WTC11 (cell line): ENCODE results near the gene ABCG1. TPM values are rescaled to one million over a fixed set of nuclear protein-coding genes. Genes with fewer than 3 reads are reported as not detected.

Experiments used
- ATAC-seq: fragments of 200-7000 bp; cut with Tn5 transposase; 2 replicates; pipeline ENCODE4 v1.10.0; 2021; ENCODE audit warnings: mild to moderate bottlenecking, moderate library complexity
- CTCF ChIA-PET: fragments of 300-600 bp; sonication (Branson Sonifier 250); formaldehyde crosslinking; loops from one replicate; lab custom pipeline; 2021; ENCODE audit warnings: antibody characterized with exemption; lab: Charles Lee
- POLR2A ChIA-PET: fragments of 350-600 bp; sonication (Branson Sonifier 250); formaldehyde crosslinking; loops from one replicate; lab custom pipeline; 2021; ENCODE audit warnings: antibody characterized with exemption; lab: Charles Lee
- DNase-seq: peaks from one replicate; pipeline ENCODE4 v3.0.0; 2021; ENCODE audit warnings: low spot score
- H3K27ac Mint-ChIP-seq: 2 replicates; pipeline ENCODE4 v1.8.0; 2021; ENCODE audit warnings: mixed read lengths
- H3K27me3 Mint-ChIP-seq: 2 replicates; pipeline ENCODE4 v1.8.0; 2021; ENCODE audit warnings: low read depth, mild to moderate bottlenecking, moderate library complexity, mixed read lengths
- H3K36me3 Mint-ChIP-seq: 2 replicates; pipeline ENCODE4 v1.8.0; 2021; ENCODE audit warnings: mixed read lengths
- H3K4me1 Mint-ChIP-seq: 2 replicates; pipeline ENCODE4 v1.8.0; 2022; ENCODE audit warnings: mixed read lengths
- H3K4me3 Mint-ChIP-seq: 2 replicates; pipeline ENCODE4 v1.8.0; 2021; ENCODE audit warnings: mild to moderate bottlenecking, moderate library complexity, mixed read lengths
- H3K9me3 Mint-ChIP-seq: 2 replicates; pipeline ENCODE4 v1.8.0; 2021; ENCODE audit warnings: mixed read lengths
- ESRRA ChIP-seq: sonication (generic); formaldehyde crosslinking; IDR thresholded peaks from 2 replicates; pipeline ENCODE4 v1.8.1; 2022; ENCODE audit warnings: mild to moderate bottlenecking, missing genetic modification reagents, borderline replicate concordance
- FOXK1 ChIP-seq: sonication (generic); formaldehyde crosslinking; IDR thresholded peaks from 2 replicates; pipeline ENCODE4 v1.8.0; 2022; ENCODE audit warnings: mild to moderate bottlenecking, moderate library complexity, missing genetic modification reagents
- NR3C1 ChIP-seq: sonication (generic); formaldehyde crosslinking; conservative IDR thresholded peaks from 2 replicates; pipeline ENCODE4 v1.8.1; 2023; ENCODE audit warnings: low read depth, mild to moderate bottlenecking, missing genetic modification reagents
- PRRX2 ChIP-seq: fragments of 250-450 bp; sonication (Bioruptor Pico); IDR thresholded peaks from 2 replicates; pipeline ENCODE4 v1.8.0; 2021; ENCODE audit warnings: mild to moderate bottlenecking
- TEAD4 ChIP-seq: sonication (generic); formaldehyde crosslinking; IDR thresholded peaks from 2 replicates; pipeline ENCODE4 v1.8.0; 2022; ENCODE audit warnings: mild to moderate bottlenecking, missing genetic modification reagents
- ZBTB21 ChIP-seq: sonication (generic); formaldehyde crosslinking; IDR thresholded peaks from 2 replicates; pipeline ENCODE4 v1.8.1; 2023; ENCODE audit warnings: mild to moderate bottlenecking, missing genetic modification reagents, borderline replicate concordance
- ZNF121 ChIP-seq: sonication (generic); formaldehyde crosslinking; IDR thresholded peaks from 2 replicates; pipeline ENCODE4 v1.8.0; 2023; ENCODE audit warnings: missing genetic modification reagents
- ZNF232 ChIP-seq: sonication (generic); formaldehyde crosslinking; IDR thresholded peaks from 2 replicates; pipeline ENCODE4 v1.8.0; 2022; ENCODE audit warnings: mild to moderate bottlenecking, missing genetic modification reagents
- ZNF396 ChIP-seq: fragments of 250-450 bp; sonication (Bioruptor Pico); IDR thresholded peaks from 2 replicates; pipeline ENCODE4 v1.8.0; 2021; ENCODE audit warnings: mild to moderate bottlenecking, moderate library complexity, borderline replicate concordance
- ZNF423 ChIP-seq: fragments of 250-450 bp; sonication (Bioruptor Pico); IDR thresholded peaks from 2 replicates; pipeline ENCODE4 v2.1.2; 2022; ENCODE audit warnings: mild to moderate bottlenecking, moderate library complexity
- ZNF671 ChIP-seq: fragments of 250-450 bp; sonication (Bioruptor Pico); IDR thresholded peaks from 2 replicates; pipeline ENCODE4 v1.8.0; 2021; ENCODE audit warnings: mild to moderate bottlenecking
- total RNA-seq: library from RNA; stranded (reverse); gene quantifications from 3 replicates; pipeline ENCODE4 v1.2.3, GENCODE V29; 2021
- TF ChIP-seq, protein P1 (sequence below): sonication (generic); formaldehyde crosslinking; IDR thresholded peaks from 2 replicates; pipeline ENCODE4 v1.8.0; 2022; ENCODE audit warnings: mild to moderate bottlenecking, missing genetic modification reagents
- TF ChIP-seq, protein P2 (sequence below): sonication (generic); formaldehyde crosslinking; IDR thresholded peaks from 2 replicates; pipeline ENCODE4 v1.8.1; 2022; ENCODE audit warnings: missing genetic modification reagents, borderline replicate concordance
- TF ChIP-seq, protein P3 (sequence below): fragments of 250-450 bp; sonication (Bioruptor Pico); conservative IDR thresholded peaks from 2 replicates; pipeline ENCODE4 v1.9.0; 2021; ENCODE audit warnings: mild to moderate bottlenecking
- TF ChIP-seq, protein P4 (sequence below): fragments of 250-450 bp; sonication (Bioruptor Pico); IDR thresholded peaks from 2 replicates; pipeline ENCODE4 v1.9.0; 2021; ENCODE audit warnings: moderate library complexity, mild to moderate bottlenecking, inconsistent platforms, borderline replicate concordance
- TF ChIP-seq, protein P5 (sequence below): fragments of 200-600 bp; IDR thresholded peaks from 2 replicates; pipeline ENCODE4 v1.8.0; 2022; ENCODE audit warnings: antibody characterized with exemption
- TF ChIP-seq, protein P6 (sequence below): sonication (generic); formaldehyde crosslinking; IDR thresholded peaks from 2 replicates; pipeline ENCODE4 v1.8.1; 2022; ENCODE audit warnings: low read depth, mild to moderate bottlenecking, moderate library complexity, missing genetic modification reagents, borderline replicate concordance
- TF ChIP-seq, protein P7 (sequence below): sonication (generic); formaldehyde crosslinking; IDR thresholded peaks from 2 replicates; pipeline ENCODE4 v1.8.1; 2022; ENCODE audit warnings: mild to moderate bottlenecking, missing genetic modification reagents, moderate library complexity, borderline replicate concordance
- TF ChIP-seq, protein P8 (sequence below): sonication (generic); formaldehyde crosslinking; IDR thresholded peaks from 2 replicates; pipeline ENCODE4 v1.8.1; 2023; ENCODE audit warnings: mild to moderate bottlenecking, missing genetic modification reagents

Gene ABCG1
- total RNA-seq, 1 experiment from 2014 or later: 4.0 TPM

DNA sequence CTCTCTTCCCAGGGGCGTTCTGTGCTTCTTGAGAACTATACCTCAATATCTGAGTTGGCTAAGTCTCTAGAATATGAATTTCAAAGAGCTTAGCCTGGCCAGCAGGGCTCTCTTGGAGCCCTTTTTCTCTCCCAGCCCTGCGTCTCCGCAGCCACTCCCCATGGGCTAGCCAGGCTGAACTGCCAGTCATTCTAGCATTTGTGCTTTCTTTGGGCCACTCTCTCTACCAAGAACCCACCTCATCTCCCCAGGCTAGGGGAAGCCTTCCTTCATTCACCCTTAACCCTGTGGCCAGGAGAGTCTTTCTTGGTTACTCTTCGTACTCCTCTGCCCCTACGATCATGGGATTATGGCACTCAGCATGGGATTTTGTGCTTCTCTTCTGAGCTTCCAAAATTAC is 18.2 kb downstream of the ABCG1 start:
- H3K36me3 Mint-ChIP-seq: no peaks in the 10 kb centered on the region
- no peak overlapping the region for H3K4me3 Mint-ChIP-seq
- POLR2A ChIA-PET: no interaction called here
- no peak for TF ChIP-seq TEAD4
- TF ChIP-seq, protein P1, sequence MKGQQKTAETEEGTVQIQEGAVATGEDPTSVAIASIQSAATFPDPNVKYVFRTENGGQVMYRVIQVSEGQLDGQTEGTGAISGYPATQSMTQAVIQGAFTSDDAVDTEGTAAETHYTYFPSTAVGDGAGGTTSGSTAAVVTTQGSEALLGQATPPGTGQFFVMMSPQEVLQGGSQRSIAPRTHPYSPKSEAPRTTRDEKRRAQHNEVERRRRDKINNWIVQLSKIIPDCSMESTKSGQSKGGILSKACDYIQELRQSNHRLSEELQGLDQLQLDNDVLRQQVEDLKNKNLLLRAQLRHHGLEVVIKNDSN (CRISPR knock-in tag): no peak
- TF ChIP-seq ZNF232 (CRISPR knock-in tag): no peak
- TF ChIP-seq ZNF396 (CRISPR knock-in tag): no peak
- no peak for TF ChIP-seq PRRX2 (CRISPR knock-in tag)
- TF ChIP-seq ESRRA: no peak
- TF ChIP-seq FOXK1: no peak
- TF ChIP-seq, protein P2, sequence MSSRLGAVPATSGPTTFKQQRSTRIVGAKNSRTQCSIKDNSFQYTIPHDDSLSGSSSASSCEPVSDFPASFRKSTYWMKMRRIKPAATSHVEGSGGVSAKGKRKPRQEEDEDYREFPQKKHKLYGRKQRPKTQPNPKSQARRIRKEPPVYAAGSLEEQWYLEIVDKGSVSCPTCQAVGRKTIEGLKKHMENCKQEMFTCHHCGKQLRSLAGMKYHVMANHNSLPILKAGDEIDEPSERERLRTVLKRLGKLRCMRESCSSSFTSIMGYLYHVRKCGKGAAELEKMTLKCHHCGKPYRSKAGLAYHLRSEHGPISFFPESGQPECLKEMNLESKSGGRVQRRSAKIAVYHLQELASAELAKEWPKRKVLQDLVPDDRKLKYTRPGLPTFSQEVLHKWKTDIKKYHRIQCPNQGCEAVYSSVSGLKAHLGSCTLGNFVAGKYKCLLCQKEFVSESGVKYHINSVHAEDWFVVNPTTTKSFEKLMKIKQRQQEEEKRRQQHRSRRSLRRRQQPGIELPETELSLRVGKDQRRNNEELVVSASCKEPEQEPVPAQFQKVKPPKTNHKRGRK (CRISPR knock-in tag): no peak
- TF ChIP-seq, all 79 proteins: peak for 0
- ATAC-seq: no peak
- Mint-ChIP-seq H3K9me3 (no peaks in the 10 kb centered on the region), H3K4me1 (peaks cover 36% of the 10 kb centered on the region), H3K27ac (no peak overlapping the region), H3K27me3 (peaks cover 35% of the 10 kb centered on the region)
- CTCF ChIA-PET: interaction anchor here (0.6 to 1.4 kb wide), 3 partner anchors 18 to 73 kb away, joined by 4 to 8 read pairs (median 8); partner anchors contain the start of gene ABCG1
- no peak for DNase-seq

DNA sequence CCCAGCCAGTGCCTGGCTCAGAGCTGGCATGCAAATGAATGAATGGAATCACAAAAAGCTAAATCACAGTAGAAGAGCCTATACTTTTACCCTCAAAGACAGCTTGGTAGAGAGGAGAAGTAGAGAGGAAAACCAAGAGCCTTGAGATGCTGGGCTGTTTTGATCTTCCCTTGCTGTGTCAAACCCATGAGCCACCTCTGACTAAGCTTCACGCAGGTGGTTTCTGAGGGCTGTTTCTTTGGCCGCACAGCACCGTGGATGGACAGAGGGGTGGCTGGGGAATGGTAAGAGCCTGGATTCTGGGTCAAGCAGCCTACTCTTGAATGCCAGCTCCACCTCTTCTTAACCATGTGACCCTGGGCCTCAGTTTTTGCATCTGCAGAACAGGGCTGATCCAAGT is 18.6 kb downstream of the ABCG1 start:
- Mint-ChIP-seq H3K4me1 (peaks cover 36% of the 10 kb centered on the region), H3K27me3 (peaks cover 35% of the 10 kb centered on the region), H3K27ac (no peak overlapping the region), H3K36me3 (no peaks in the 10 kb centered on the region), H3K4me3 (no peak overlapping the region), H3K9me3 (no peaks in the 10 kb centered on the region)
- no peak for DNase-seq
- no peak for ATAC-seq
- CTCF ChIA-PET: interaction anchor here (0.6 to 1.4 kb wide), 3 partner anchors 18 to 72 kb away, joined by 4 to 8 read pairs (median 8); partner anchors contain the start of gene ABCG1
- POLR2A ChIA-PET: no interaction called here
- TF ChIP-seq, protein P3, sequence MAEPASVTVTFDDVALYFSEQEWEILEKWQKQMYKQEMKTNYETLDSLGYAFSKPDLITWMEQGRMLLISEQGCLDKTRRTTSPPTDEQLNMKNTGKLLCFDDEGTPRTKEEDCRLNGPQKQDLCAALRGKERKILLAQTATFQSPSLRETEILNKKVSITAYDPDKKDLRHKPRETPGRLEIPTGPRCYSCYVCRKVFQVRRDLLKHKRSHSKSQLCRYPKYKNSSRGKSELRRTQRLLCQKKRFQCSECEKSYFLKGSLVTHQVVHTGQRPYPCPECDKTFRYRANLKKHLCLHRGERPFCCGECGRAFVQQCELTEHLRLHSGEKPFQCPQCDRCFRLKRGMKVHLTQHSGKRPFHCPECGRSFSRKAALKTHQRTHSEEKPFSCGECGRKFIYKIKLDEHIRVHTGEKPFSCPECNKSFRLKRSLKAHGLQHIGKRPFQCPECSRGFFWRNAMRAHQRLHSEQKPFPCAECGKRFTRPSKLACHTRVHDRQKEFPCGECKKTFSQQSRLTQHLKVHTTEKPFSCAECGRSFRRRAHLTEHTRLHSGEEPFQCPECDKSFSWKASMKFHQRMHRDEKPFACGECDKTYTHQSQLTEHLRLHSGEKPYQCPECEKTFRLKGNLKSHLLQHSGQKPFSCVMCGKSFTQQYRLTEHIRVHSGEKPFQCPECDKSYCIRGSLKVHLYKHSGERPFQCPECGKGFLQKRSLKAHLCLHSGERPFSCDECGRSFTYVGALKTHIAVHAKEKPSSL: no peak
- TF ChIP-seq NR3C1 (CRISPR knock-in tag) (no peak), ZNF423 (CRISPR knock-in tag) (no peak), FOXK1 (no peak), ZNF121 (CRISPR knock-in tag) (no peak), PRRX2 (CRISPR knock-in tag) (no peak), ZNF671 (CRISPR knock-in tag) (no peak), ZBTB21 (no peak)
- TF ChIP-seq, protein P4, sequence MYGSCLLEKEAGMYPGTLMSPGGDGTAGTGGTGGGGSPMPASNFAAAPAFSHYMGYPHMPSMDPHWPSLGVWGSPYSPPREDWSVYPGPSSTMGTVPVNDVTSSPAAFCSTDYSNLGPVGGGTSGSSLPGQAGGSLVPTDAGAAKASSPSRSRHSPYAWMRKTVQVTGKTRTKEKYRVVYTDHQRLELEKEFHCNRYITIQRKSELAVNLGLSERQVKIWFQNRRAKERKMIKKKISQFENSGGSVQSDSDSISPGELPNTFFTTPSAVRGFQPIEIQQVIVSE (CRISPR knock-in tag): no peak
- TF ChIP-seq, protein P5, sequence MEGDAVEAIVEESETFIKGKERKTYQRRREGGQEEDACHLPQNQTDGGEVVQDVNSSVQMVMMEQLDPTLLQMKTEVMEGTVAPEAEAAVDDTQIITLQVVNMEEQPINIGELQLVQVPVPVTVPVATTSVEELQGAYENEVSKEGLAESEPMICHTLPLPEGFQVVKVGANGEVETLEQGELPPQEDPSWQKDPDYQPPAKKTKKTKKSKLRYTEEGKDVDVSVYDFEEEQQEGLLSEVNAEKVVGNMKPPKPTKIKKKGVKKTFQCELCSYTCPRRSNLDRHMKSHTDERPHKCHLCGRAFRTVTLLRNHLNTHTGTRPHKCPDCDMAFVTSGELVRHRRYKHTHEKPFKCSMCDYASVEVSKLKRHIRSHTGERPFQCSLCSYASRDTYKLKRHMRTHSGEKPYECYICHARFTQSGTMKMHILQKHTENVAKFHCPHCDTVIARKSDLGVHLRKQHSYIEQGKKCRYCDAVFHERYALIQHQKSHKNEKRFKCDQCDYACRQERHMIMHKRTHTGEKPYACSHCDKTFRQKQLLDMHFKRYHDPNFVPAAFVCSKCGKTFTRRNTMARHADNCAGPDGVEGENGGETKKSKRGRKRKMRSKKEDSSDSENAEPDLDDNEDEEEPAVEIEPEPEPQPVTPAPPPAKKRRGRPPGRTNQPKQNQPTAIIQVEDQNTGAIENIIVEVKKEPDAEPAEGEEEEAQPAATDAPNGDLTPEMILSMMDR: no peak
- TF ChIP-seq, protein P6, sequence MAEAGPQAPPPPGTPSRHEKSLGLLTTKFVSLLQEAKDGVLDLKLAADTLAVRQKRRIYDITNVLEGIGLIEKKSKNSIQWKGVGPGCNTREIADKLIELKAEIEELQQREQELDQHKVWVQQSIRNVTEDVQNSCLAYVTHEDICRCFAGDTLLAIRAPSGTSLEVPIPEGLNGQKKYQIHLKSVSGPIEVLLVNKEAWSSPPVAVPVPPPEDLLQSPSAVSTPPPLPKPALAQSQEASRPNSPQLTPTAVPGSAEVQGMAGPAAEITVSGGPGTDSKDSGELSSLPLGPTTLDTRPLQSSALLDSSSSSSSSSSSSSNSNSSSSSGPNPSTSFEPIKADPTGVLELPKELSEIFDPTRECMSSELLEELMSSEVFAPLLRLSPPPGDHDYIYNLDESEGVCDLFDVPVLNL (CRISPR knock-in tag): no peak
- TF ChIP-seq, protein P7, sequence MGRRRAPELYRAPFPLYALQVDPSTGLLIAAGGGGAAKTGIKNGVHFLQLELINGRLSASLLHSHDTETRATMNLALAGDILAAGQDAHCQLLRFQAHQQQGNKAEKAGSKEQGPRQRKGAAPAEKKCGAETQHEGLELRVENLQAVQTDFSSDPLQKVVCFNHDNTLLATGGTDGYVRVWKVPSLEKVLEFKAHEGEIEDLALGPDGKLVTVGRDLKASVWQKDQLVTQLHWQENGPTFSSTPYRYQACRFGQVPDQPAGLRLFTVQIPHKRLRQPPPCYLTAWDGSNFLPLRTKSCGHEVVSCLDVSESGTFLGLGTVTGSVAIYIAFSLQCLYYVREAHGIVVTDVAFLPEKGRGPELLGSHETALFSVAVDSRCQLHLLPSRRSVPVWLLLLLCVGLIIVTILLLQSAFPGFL (CRISPR knock-in tag): no peak
- TF ChIP-seq, protein P8, sequence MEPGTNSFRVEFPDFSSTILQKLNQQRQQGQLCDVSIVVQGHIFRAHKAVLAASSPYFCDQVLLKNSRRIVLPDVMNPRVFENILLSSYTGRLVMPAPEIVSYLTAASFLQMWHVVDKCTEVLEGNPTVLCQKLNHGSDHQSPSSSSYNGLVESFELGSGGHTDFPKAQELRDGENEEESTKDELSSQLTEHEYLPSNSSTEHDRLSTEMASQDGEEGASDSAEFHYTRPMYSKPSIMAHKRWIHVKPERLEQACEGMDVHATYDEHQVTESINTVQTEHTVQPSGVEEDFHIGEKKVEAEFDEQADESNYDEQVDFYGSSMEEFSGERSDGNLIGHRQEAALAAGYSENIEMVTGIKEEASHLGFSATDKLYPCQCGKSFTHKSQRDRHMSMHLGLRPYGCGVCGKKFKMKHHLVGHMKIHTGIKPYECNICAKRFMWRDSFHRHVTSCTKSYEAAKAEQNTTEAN: no peak
